Neural crest cell (in vitro differentiated cells): ENCODE results near the gene NELL1. TPM values are rescaled to one million over a fixed set of nuclear protein-coding genes. Genes with fewer than 3 reads are reported as not detected.

Experiments used
- DNase-seq: peaks from one replicate; pipeline ENCODE4 v3.0.0; 2021; ENCODE audit warnings: low read depth, mixed read lengths, low spot score
- H3K27ac Mint-ChIP-seq: one replicate; pipeline ENCODE4 v1.8.0; 2021; ENCODE audit warnings: mild to moderate bottlenecking, mixed read lengths; ENCODE audit not compliant: unreplicated experiment
- H3K27me3 Mint-ChIP-seq: 2 replicates; pipeline ENCODE4 v1.8.0; 2021; ENCODE audit warnings: low read depth, mild to moderate bottlenecking, mixed read lengths
- H3K36me3 Mint-ChIP-seq: 2 replicates; pipeline ENCODE4 v1.8.0; 2021; ENCODE audit warnings: low read depth, mild to moderate bottlenecking, mixed read lengths
- H3K4me1 Mint-ChIP-seq: 2 replicates; pipeline ENCODE4 v1.8.0; 2021; ENCODE audit warnings: mixed read lengths
- H3K4me3 Mint-ChIP-seq: one replicate; pipeline ENCODE4 v1.8.0; 2021; ENCODE audit warnings: mild to moderate bottlenecking, mixed read lengths
- H3K9me3 Mint-ChIP-seq: 2 replicates; pipeline ENCODE4 v1.8.0; 2021; ENCODE audit warnings: mixed read lengths
- CTCF ChIP-seq: fragments of 200-600 bp; sonication (generic); conservative IDR thresholded peaks from 2 replicates; pipeline ENCODE4 v1.5.0; 2021; ENCODE audit warnings: antibody characterized with exemption, mild to moderate bottlenecking
- total RNA-seq: library from RNA; stranded (reverse); gene quantifications from 2 replicates; pipeline ENCODE4 v1.2.1, GENCODE V29; 2021

Gene NELL1
- total RNA-seq, 1 donor from 2014 or later: 0.51 TPM

DNA sequence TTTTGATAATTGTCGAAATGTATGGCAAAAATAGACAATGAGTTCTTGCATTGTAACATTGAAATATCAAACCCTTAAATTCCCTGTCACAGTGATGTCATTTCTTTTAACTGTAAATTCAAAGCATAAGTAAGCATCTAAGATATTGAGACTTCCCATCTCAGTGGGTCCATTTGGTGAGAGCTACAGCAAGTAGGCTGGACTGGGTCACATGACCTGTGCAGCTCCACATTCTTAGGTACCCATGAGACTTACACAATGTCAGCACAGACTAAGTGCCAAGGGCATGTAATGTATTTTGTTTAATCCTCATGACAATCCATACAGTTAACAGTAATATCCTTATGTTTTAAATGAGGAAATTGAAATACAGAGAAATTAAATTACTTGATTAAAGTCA, 210.7 kb downstream of the NELL1 start:
- Mint-ChIP-seq H3K4me3 (no peak overlapping the region), H3K36me3 (no peaks in the 10 kb centered on the region), H3K27ac (no peak overlapping the region), H3K27me3 (peaks cover 4% of the 10 kb centered on the region), H3K9me3 (no peaks in the 10 kb centered on the region), H3K4me1 (no peaks in the 10 kb centered on the region)
- TF ChIP-seq CTCF: no peak
- no peak for DNase-seq

- no peaks in the 10 kb centered on the region for H3K9me3 Mint-ChIP-seq
- no peak overlapping the region for H3K27ac Mint-ChIP-seq
- no peaks in the 10 kb centered on the region for H3K4me1 Mint-ChIP-seq
- H3K27me3 Mint-ChIP-seq: peaks cover 4% of the 10 kb centered on the region
- DNase-seq: no peak
- no peak overlapping the region for H3K4me3 Mint-ChIP-seq
- H3K36me3 Mint-ChIP-seq: no peaks in the 10 kb centered on the region
- no peak for TF ChIP-seq CTCF
These were observed 212.1 kb downstream of the NELL1 start for GRCh38 chr11:20881328-20882079.

DNA sequence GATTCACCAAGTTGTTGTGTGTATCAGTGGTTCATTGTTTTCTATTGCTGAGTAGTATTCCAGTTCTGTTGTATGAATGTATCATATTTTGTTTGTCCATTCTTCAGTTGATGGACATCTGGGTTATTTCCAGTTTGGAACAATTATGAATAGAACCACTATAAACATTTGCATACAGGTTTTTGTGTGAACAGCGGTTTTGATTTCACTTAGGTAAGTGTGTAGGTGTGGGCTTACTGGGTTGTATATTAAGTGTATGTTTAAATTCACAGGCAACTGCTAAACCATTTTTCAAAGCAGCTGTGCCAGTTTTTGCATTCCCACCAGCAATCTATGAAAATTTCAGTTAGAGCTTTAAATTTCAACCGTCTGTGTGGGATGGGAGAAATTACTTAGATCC, 217.8 kb downstream of the NELL1 start:
- no peak overlapping the region for H3K27ac Mint-ChIP-seq
- H3K9me3 Mint-ChIP-seq: peaks cover 7% of the 10 kb centered on the region
- DNase-seq: no peak
- TF ChIP-seq CTCF: no peak
- H3K36me3 Mint-ChIP-seq: no peaks in the 10 kb centered on the region
- H3K4me3 Mint-ChIP-seq: no peak overlapping the region
- no peaks in the 10 kb centered on the region for H3K4me1 Mint-ChIP-seq
- no peaks in the 10 kb centered on the region for H3K27me3 Mint-ChIP-seq

GRCh38 chr11:20894296-20894695, 224.9 kb downstream of the NELL1 start:
- no peak for DNase-seq

DNA sequence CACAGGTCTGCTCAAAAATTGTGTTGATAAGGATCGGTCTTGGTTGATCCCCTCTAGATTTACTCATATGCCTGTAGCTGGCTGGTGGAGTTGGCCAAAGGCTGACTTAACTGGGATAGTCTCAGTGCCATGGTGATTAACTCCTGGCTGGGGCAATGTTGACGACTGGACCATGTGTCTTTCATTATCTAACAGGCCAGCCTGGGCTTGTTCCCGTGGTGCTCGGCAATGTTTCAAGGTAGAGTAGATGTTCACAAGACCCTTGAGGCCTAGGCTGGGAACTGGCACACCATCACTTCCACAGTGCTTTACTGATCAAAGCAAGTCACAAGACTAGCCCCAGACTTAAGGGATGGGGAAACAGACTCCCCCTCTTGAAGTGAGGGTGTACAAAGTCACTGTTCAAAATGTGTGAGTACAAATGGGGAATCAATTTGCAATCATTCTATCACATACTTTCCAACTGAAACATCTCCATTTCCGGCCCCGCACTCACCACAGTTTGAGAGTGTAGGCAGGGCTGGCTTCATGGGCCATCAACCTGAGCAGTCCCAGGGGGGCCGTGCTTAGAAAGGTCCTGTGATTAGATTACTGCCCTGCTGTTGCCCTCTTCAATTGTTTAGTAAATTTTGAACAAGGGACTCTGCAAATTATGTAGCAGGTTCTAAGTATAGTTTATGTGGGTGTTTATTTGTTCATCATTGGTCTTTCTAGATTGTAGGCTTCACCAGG, 240.8 kb downstream of the NELL1 start:
- H3K9me3 Mint-ChIP-seq: peaks cover 14% of the 10 kb centered on the region
- H3K27ac Mint-ChIP-seq: no peak overlapping the region
- peaks cover 5% of the 10 kb centered on the region for H3K4me1 Mint-ChIP-seq
- H3K4me3 Mint-ChIP-seq: no peak overlapping the region
- H3K27me3 Mint-ChIP-seq: peaks cover 2% of the 10 kb centered on the region
- DNase-seq: no peak
- H3K36me3 Mint-ChIP-seq: no peaks in the 10 kb centered on the region
- TF ChIP-seq CTCF: no peak

More at GRCh38 chr11:20894296-20894695, 224.9 kb downstream of the NELL1 start:
- no peaks in the 10 kb centered on the region for H3K27me3 Mint-ChIP-seq
- H3K27ac Mint-ChIP-seq: no peak overlapping the region
- H3K9me3 Mint-ChIP-seq: peaks cover 17% of the 10 kb centered on the region
- TF ChIP-seq CTCF: no peak
- peaks cover 15% of the 10 kb centered on the region for H3K4me1 Mint-ChIP-seq
- no peak overlapping the region for H3K4me3 Mint-ChIP-seq
- peaks cover 3% of the 10 kb centered on the region for H3K36me3 Mint-ChIP-seq
